Large intestine (tissue), 3 donors: Measurements from ENCODE around the gene SAA4. TPM values are rescaled to one million over a fixed set of nuclear protein-coding genes. Genes with fewer than 3 reads are reported as not detected.
"Not testable (repeated sequence)": the region's sequence is repeated elsewhere in the genome, so short reads cannot be mapped to it uniquely, and the experiment has no call there.

Source experiments
- DNase-seq, 2 donors: peaks; one replicate each; pipeline versions ENCODE4 v3.0.0 to v3.0.0-alpha.2; 2013
- H3K27ac ChIP-seq: one replicate; pipeline ENCODE4 v1.5.1; 2013; ENCODE audit warnings: low read length
- H3K27me3 ChIP-seq: 2 replicates; pipeline ENCODE4 v1.6.1; 2013; ENCODE audit warnings: low read length; ENCODE audit not compliant: control insufficient read depth, insufficient read depth
- H3K36me3 ChIP-seq: 2 replicates; pipeline ENCODE4 v1.6.1; 2013; ENCODE audit warnings: low read length; ENCODE audit not compliant: control insufficient read depth, insufficient read depth
- H3K4me1 ChIP-seq: one replicate; pipeline ENCODE4 v1.6.1; 2013; ENCODE audit warnings: low read length; ENCODE audit not compliant: control insufficient read depth, insufficient read depth
- H3K4me3 ChIP-seq: one replicate; pipeline ENCODE4 v1.5.1; 2013; ENCODE audit warnings: low read length
- H3K9me3 ChIP-seq: one replicate; pipeline ENCODE4 v1.6.1; 2013; ENCODE audit warnings: mild to moderate bottlenecking, low read depth, low read length, moderate library complexity; ENCODE audit not compliant: control insufficient read depth
- WGBS: methylation state at CpG from one replicate; pipeline ENCODE4 v1.1.5; 2013; ENCODE audit warnings: low lambda C conversion rate; ENCODE audit not compliant: insufficient coverage; 5-methylcytosine and 5-hydroxymethylcytosine counted together
- polyA plus RNA-seq: library from polyadenylated mRNA; unstranded; fragments of 120-200 nt; gene quantifications from one replicate; pipeline ENCODE4 v1.2.1, GENCODE V29; 2013

SAA4 gene
- polyA plus RNA-seq, 1 donor: not detected

GRCh38 chr11:18223591-18224387 lies 12.8 kb downstream of the SAA4 start:
- Histone ChIP-seq H3K9me3 (no peaks in the 10 kb centered on the region), H3K4me1 (no peaks in the 10 kb centered on the region), H3K4me3 (no peak overlapping the region), H3K27me3 (peaks cover 5% of the 10 kb centered on the region), H3K27ac (no peak overlapping the region), H3K36me3 (no peaks in the 10 kb centered on the region)
- 44% methylated on average over 2 of the region's 3 CpGs for WGBS
- DNase-seq: no peak

GRCh38 chr11:18222814-18223421 lies 13.7 kb downstream of the SAA4 start:
- no peak overlapping the region for H3K27ac ChIP-seq
- no peak overlapping the region for H3K4me3 ChIP-seq
- H3K9me3 ChIP-seq: no peaks in the 10 kb centered on the region
- H3K4me1 ChIP-seq: no peaks in the 10 kb centered on the region
- H3K27me3 ChIP-seq: peaks cover 5% of the 10 kb centered on the region
- WGBS: no CpG with 5 or more reads among the region's 3 CpGs
- no peak for DNase-seq
- H3K36me3 ChIP-seq: no peaks in the 10 kb centered on the region

- H3K36me3 ChIP-seq: no peaks in the 10 kb centered on the region
- no peak for DNase-seq
- H3K4me1 ChIP-seq: no peaks in the 10 kb centered on the region
- H3K4me3 ChIP-seq: no peak overlapping the region
- no peak overlapping the region for H3K27ac ChIP-seq
- WGBS: no CpG with 5 or more reads among the region's 5 CpGs
- no peaks in the 10 kb centered on the region for H3K9me3 ChIP-seq
- peaks cover 5% of the 10 kb centered on the region for H3K27me3 ChIP-seq
Measured at GRCh38 chr11:18221274-18221876, 15.2 kb downstream of the SAA4 start.

- no peak for DNase-seq
- H3K27me3 ChIP-seq: peaks cover 33% of the 10 kb centered on the region
- no CpG with 5 or more reads among the region's 33 CpGs for WGBS
- H3K36me3 ChIP-seq: no peaks in the 10 kb centered on the region
- no peaks in the 10 kb centered on the region for H3K4me1 ChIP-seq
- no peaks in the 10 kb centered on the region for H3K9me3 ChIP-seq
- no peak overlapping the region for H3K4me3 ChIP-seq
- no peak overlapping the region for H3K27ac ChIP-seq
Measured at GRCh38 chr11:18209058-18209457, 27.5 kb downstream of the SAA4 start.

- no peak for DNase-seq
- H3K9me3 ChIP-seq: no peaks in the 10 kb centered on the region
- H3K4me1 ChIP-seq: no peaks in the 10 kb centered on the region
- H3K27me3 ChIP-seq: peaks cover 29% of the 10 kb centered on the region
- no peaks in the 10 kb centered on the region for H3K36me3 ChIP-seq
- H3K4me3 ChIP-seq: no peak overlapping the region
- no peak overlapping the region for H3K27ac ChIP-seq
Measured at GRCh38 chr11:18204771-18205170, 31.8 kb downstream of the SAA4 start.

- no CpG with 5 or more reads among the region's 3 CpGs for WGBS
- Histone ChIP-seq H3K4me3 (no peak overlapping the region), H3K4me1 (no peaks in the 10 kb centered on the region), H3K9me3 (no peaks in the 10 kb centered on the region), H3K36me3 (no peaks in the 10 kb centered on the region), H3K27ac (no peak overlapping the region), H3K27me3 (peaks cover 26% of the 10 kb centered on the region)
- no peak for DNase-seq
Measured at GRCh38 chr11:18204220-18204619, 32.4 kb downstream of the SAA4 start.

- no CpG with 5 or more reads among the region's 6 CpGs for WGBS
- Histone ChIP-seq H3K27me3 (peaks cover 21% of the 10 kb centered on the region), H3K27ac (no peak overlapping the region), H3K36me3 (no peaks in the 10 kb centered on the region), H3K4me3 (no peak overlapping the region), H3K4me1 (no peaks in the 10 kb centered on the region), H3K9me3 (no peaks in the 10 kb centered on the region)
- DNase-seq: no peak
Measured at GRCh38 chr11:18203723-18204122, 32.9 kb downstream of the SAA4 start.

- not testable (repeated sequence) for H3K9me3 ChIP-seq, H3K4me3 ChIP-seq, DNase-seq, H3K4me1 ChIP-seq, H3K27ac ChIP-seq, H3K36me3 ChIP-seq
- H3K27me3 ChIP-seq: peaks cover 13% of the 10 kb centered on the region
- WGBS: no CpG with 5 or more reads among the region's 3 CpGs
Measured at GRCh38 chr11:18197738-18198137, 38.9 kb downstream of the SAA4 start.

- Histone ChIP-seq H3K36me3 (no peaks in the 10 kb centered on the region), H3K4me1 (no peaks in the 10 kb centered on the region), H3K9me3 (no peaks in the 10 kb centered on the region), H3K4me3 (no peak overlapping the region), H3K27ac (no peak overlapping the region), H3K27me3 (peaks cover 18% of the 10 kb centered on the region)
- no peak for DNase-seq
- WGBS: no CpG with 5 or more reads among the region's 2 CpGs
Measured at GRCh38 chr11:18196532-18196931, 40.1 kb downstream of the SAA4 start.

GRCh38 chr11:18193010-18193409 lies 43.6 kb downstream of the SAA4 start:
- Histone ChIP-seq H3K4me1 (no peaks in the 10 kb centered on the region), H3K9me3 (no peaks in the 10 kb centered on the region), H3K36me3 (no peaks in the 10 kb centered on the region), H3K27ac (no peak overlapping the region), H3K4me3 (no peak overlapping the region), H3K27me3 (peaks cover 18% of the 10 kb centered on the region)
- DNase-seq: no peak
- no CpG with 5 or more reads among the region's 4 CpGs for WGBS
